ENCODE data around the gene OMG.

DNA sequence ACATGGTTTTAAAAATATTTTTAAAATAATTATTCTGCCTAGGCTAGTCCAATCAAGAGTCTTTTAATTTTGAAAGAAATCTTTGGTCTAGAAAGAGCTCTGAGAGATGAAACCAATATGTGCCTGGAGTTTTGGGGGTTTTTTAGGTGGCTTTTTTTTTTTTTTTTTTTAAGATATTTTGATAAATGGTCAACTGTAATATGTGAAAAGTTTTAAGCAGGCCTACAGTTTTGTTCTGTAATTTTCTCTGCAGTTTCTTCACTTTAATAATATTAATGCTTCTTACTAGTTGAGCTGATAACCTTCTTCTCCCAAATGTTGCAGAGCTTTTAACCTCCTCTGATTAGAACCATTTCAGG lies 45.1 kb downstream of the OMG start:
- TF ChIP-seq POLR2AphosphoS5 (IDR thresholded peaks at IDR 0.05; ENCODE audit: borderline replicate concordance, low read depth, low read length) (no peak), EZH2 (IDR thresholded peaks at IDR 0.05) (no peak)
